NCI-H187 (cell line): Measurements from ENCODE around the gene CCDC17.

Experiments used
- DNase-seq, 2 experiments: peaks; one replicate each; lab custom pipeline; 2025; lab: John Stamatoyannopoulos, UW

CCDC17 gene

GRCh38 chr1:45583264-45583665 is 40.6 kb downstream of the CCDC17 start:
- DNase-seq, result peak; percentile 90 to 93

GRCh38 chr1:45574105-45574626 is 49.7 kb downstream of the CCDC17 start:
- DNase-seq, result no peak

GRCh38 chr1:45573231-45573804 is 50.5 kb downstream of the CCDC17 start:
- no peak for DNase-seq

- DNase-seq, result no peak
Measured at GRCh38 chr1:45570631-45571030, 53.2 kb downstream of the CCDC17 start.
